Neural progenitor cell (in vitro differentiated cells): ENCODE results near the gene PIH1D2. TPM values are rescaled to one million over a fixed set of nuclear protein-coding genes. Genes with fewer than 3 reads are reported as not detected.
"Not testable (repeated sequence)": the region's sequence is repeated elsewhere in the genome, so short reads cannot be mapped to it uniquely, and the experiment has no call there.

Experiments used
- DNase-seq: peaks from one replicate; pipeline ENCODE4 v3.0.0-alpha.2; 2016; ENCODE audit warnings: low spot score
- H2AFZ ChIP-seq: fragments of 200-600 bp; sonication (generic); replicated peaks from 2 replicates; pipeline ENCODE4 v1.6.1; 2016; ENCODE audit warnings: antibody characterized with exemption
- H3F3A ChIP-seq: fragments of 200-600 bp; sonication (generic); 2 replicates; pipeline ENCODE4 v1.6.1; 2016; ENCODE audit warnings: antibody characterized with exemption, low read depth
- H3K27ac ChIP-seq: fragments of 200-600 bp; sonication (generic); 2 replicates; pipeline ENCODE4 v1.5.1; 2016; ENCODE audit warnings: mild to moderate bottlenecking
- H3K27me3 ChIP-seq: fragments of 200-600 bp; sonication (generic); 2 replicates; pipeline ENCODE4 v1.6.1; 2016; ENCODE audit warnings: mild to moderate bottlenecking, moderate library complexity
- H3K36me3 ChIP-seq: fragments of 200-600 bp; sonication (generic); 2 replicates; pipeline ENCODE4 v1.5.1; 2016
- H3K4me1 ChIP-seq: fragments of 200-600 bp; sonication (generic); 2 replicates; pipeline ENCODE4 v1.6.1; 2016; ENCODE audit warnings: mixed run types
- H3K4me2 ChIP-seq: fragments of 200-600 bp; sonication (generic); 2 replicates; pipeline ENCODE4 v1.6.1; 2016
- H3K4me3 ChIP-seq: fragments of 200-600 bp; sonication (generic); 2 replicates; pipeline ENCODE4 v1.5.1; 2016
- H3K79me2 ChIP-seq: fragments of 200-600 bp; sonication (generic); 2 replicates; pipeline ENCODE4 v1.6.1; 2016; ENCODE audit warnings: low read depth
- H3K9ac ChIP-seq: fragments of 200-600 bp; sonication (generic); 2 replicates; pipeline ENCODE4 v1.6.1; 2016
- H3K9me3 ChIP-seq: fragments of 200-600 bp; sonication (generic); 2 replicates; pipeline ENCODE4 v1.5.1; 2016; ENCODE audit warnings: low read depth
- H4K20me1 ChIP-seq: fragments of 200-600 bp; sonication (generic); 2 replicates; pipeline ENCODE4 v1.6.1; 2016; ENCODE audit warnings: low read depth
- H3K27ac Mint-ChIP-seq: 3 replicates; pipeline ENCODE4 v1.8.0; 2021; ENCODE audit warnings: mixed read lengths
- H3K27me3 Mint-ChIP-seq: 2 replicates; pipeline ENCODE4 v1.8.0; 2022; ENCODE audit warnings: low read depth, mild to moderate bottlenecking, inconsistent platforms, moderate library complexity, mixed read lengths; ENCODE audit not compliant: insufficient read depth
- H3K36me3 Mint-ChIP-seq: 3 replicates; pipeline ENCODE4 v1.8.0; 2021; ENCODE audit warnings: mixed read lengths
- H3K4me1 Mint-ChIP-seq: 3 replicates; pipeline ENCODE4 v1.8.0; 2021; ENCODE audit warnings: mixed read lengths
- H3K4me3 Mint-ChIP-seq: 3 replicates; pipeline ENCODE4 v1.8.0; 2021; ENCODE audit warnings: mild to moderate bottlenecking, moderate library complexity, mixed read lengths
- H3K9me3 Mint-ChIP-seq: 3 replicates; pipeline ENCODE4 v1.8.0; 2020; ENCODE audit warnings: mixed read lengths
- EZH2 ChIP-seq: fragments of 200-600 bp; sonication (generic); IDR thresholded peaks from 2 replicates; pipeline ENCODE4 v1.6.1; 2017; ENCODE audit warnings: antibody characterized with exemption, mild to moderate bottlenecking, moderate library complexity
- EZH2phosphoT487 ChIP-seq: fragments of 200-600 bp; sonication (generic); IDR thresholded peaks from 2 replicates; pipeline ENCODE4 v1.6.1; 2017; ENCODE audit warnings: antibody characterized with exemption
- total RNA-seq: library from RNA; depleted of rRNA; stranded (reverse); fragments of >200 nt; gene quantifications from 2 replicates; pipeline ENCODE4 v1.2.3, GENCODE V29; 2015; ENCODE audit warnings: low replicate concordance
- TF ChIP-seq, protein P1 (sequence below): fragments of 200-600 bp; sonication (generic); IDR thresholded peaks from 2 replicates; pipeline ENCODE4 v1.5.1; 2017; ENCODE audit warnings: antibody characterized with exemption, mild to moderate bottlenecking

The PIH1D2 gene
- total RNA-seq, 1 donor from 2014 or later: 3.5 TPM

DNA sequence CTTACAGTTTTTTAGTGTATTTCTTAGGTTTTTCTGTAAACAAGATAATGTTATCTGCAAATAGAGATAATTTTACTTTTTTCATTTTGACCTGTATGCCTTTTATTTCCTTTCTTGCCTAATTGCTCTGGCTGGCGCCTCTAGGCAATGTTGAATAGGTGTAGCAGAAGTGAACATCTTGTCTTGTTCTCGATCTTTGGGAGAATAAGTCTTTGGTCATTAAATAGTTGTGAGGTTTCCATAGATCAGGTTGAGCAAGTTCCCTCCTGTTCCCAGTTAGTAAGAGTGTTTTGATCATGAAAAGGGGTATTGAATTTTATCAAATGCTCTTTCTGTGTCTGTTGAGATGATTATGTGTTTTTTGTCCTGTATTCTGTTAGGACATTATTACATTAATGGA, 24.0 kb downstream of the PIH1D2 start:
- Histone ChIP-seq H3K79me2 (peaks cover 24% of the 10 kb centered on the region), H3K27ac (no peak overlapping the region), H3K4me2 (no peak overlapping the region), H4K20me1 (no peaks in the 10 kb centered on the region), H2AFZ (no peak overlapping the region), H3K4me3 (no peak overlapping the region), H3F3A (no peaks in the 10 kb centered on the region), H3K9ac (no peak overlapping the region), H3K27me3 (no peaks in the 10 kb centered on the region), H3K9me3 (no peaks in the 10 kb centered on the region), H3K4me1 (no peaks in the 10 kb centered on the region), H3K36me3 (peaks cover 29% of the 10 kb centered on the region)
- no peak for TF ChIP-seq EZH2
- TF ChIP-seq EZH2phosphoT487: no peak
- TF ChIP-seq, protein P1, sequence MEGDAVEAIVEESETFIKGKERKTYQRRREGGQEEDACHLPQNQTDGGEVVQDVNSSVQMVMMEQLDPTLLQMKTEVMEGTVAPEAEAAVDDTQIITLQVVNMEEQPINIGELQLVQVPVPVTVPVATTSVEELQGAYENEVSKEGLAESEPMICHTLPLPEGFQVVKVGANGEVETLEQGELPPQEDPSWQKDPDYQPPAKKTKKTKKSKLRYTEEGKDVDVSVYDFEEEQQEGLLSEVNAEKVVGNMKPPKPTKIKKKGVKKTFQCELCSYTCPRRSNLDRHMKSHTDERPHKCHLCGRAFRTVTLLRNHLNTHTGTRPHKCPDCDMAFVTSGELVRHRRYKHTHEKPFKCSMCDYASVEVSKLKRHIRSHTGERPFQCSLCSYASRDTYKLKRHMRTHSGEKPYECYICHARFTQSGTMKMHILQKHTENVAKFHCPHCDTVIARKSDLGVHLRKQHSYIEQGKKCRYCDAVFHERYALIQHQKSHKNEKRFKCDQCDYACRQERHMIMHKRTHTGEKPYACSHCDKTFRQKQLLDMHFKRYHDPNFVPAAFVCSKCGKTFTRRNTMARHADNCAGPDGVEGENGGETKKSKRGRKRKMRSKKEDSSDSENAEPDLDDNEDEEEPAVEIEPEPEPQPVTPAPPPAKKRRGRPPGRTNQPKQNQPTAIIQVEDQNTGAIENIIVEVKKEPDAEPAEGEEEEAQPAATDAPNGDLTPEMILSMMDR: no peak
- peaks cover 56% of the 10 kb centered on the region for H3K36me3 Mint-ChIP-seq
- H3K4me3 Mint-ChIP-seq: no peak overlapping the region
- H3K27me3 Mint-ChIP-seq: no peaks in the 10 kb centered on the region
- H3K27ac Mint-ChIP-seq: no peak overlapping the region
- peaks cover 7% of the 10 kb centered on the region for H3K9me3 Mint-ChIP-seq
- no peaks in the 10 kb centered on the region for H3K4me1 Mint-ChIP-seq
- no peak for DNase-seq

DNA sequence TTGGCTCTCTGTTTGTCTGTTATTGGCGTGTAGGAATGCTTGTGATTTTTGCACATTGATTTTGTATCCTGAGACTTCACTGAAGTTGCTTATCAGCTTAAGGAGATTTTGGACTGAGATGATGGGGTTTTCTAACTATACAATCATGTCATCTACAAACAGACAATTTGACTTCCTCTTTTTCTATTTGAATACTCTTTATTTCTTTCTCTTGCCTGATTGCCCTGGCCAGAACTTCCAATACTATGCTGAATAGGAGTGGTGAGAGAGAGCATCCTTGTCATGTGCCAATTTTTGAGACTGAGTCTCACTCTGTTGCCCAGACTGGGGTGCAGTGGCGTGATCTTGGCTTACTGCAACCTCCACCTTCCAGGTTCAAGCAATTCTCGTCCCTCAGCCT, 25.6 kb downstream of the PIH1D2 start:
- H3K4me1 Mint-ChIP-seq, H3K27me3 ChIP-seq, H3K27me3 Mint-ChIP-seq, H3K4me2 ChIP-seq, H4K20me1 ChIP-seq, H3K4me3 Mint-ChIP-seq, H3K9me3 Mint-ChIP-seq, H2AFZ ChIP-seq, H3K27ac Mint-ChIP-seq, DNase-seq, H3K4me1 ChIP-seq, H3K9me3 ChIP-seq, H3K9ac ChIP-seq, H3K27ac ChIP-seq, H3K4me3 ChIP-seq, H3F3A ChIP-seq: not testable (repeated sequence)
- peaks cover 49% of the 10 kb centered on the region for H3K36me3 Mint-ChIP-seq
- Histone ChIP-seq H3K79me2 (peaks cover 24% of the 10 kb centered on the region), H3K36me3 (peaks cover 34% of the 10 kb centered on the region)

DNA sequence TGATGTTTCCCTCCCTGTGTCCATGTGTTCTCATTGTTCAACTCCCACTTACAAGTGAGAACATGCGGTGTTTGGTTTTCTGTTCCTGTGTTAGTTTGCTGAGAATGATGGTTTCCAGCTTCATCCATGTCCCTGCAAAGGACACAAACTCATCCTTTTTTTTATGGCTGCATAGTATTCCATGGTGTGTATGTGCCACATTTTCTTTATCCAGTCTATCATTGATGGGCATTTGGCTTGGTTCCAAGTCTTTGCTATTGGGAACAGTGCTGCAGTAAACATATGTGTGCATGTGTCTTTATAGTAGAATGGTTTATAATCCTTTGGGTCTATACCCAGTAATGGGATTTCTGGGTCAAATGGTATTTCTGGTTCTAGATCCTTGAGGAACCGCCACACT, 27.2 kb downstream of the PIH1D2 start:
- H3K36me3 ChIP-seq: peaks cover 33% of the 10 kb centered on the region
- not testable (repeated sequence) for H3K9me3 ChIP-seq, H3K4me1 Mint-ChIP-seq, H3K27me3 ChIP-seq, H3K9ac ChIP-seq, H3K4me1 ChIP-seq, H3K9me3 Mint-ChIP-seq, DNase-seq, H2AFZ ChIP-seq, H3K27ac Mint-ChIP-seq, H3K27ac ChIP-seq, H3F3A ChIP-seq, H3K4me3 Mint-ChIP-seq, H3K4me2 ChIP-seq, H4K20me1 ChIP-seq, H3K27me3 Mint-ChIP-seq, H3K4me3 ChIP-seq
- peaks cover 24% of the 10 kb centered on the region for H3K79me2 ChIP-seq
- H3K36me3 Mint-ChIP-seq: peaks cover 42% of the 10 kb centered on the region

DNA sequence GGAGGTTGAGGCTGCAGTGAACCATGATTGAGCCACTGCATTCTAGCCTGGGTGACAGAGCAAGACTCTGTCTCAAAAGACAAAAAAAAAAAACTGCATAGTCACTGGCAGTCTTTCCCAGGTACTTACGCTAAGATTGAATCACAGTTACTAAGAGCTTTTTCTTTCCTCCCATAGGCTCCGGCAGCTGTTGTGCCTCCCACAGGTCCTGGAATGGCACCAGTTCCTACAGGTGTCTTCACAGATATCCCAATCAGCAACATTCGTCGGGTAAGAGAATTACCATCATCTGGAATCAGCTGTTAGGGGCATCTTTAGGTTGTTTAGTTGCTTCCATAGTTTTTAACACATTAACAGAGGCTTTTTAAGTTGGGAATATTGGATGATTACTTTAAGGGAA, 28.9 kb downstream of the PIH1D2 start:
- no peaks in the 10 kb centered on the region for H3K9me3 ChIP-seq
- Mint-ChIP-seq H3K4me1 (no peaks in the 10 kb centered on the region), H3K27me3 (no peaks in the 10 kb centered on the region), H3K4me3 (no peak overlapping the region), H3K27ac (no peak overlapping the region), H3K9me3 (peaks cover 7% of the 10 kb centered on the region), H3K36me3 (peaks cover 41% of the 10 kb centered on the region)
- H3K27ac ChIP-seq: no peak overlapping the region
- no peak overlapping the region for H3K4me2 ChIP-seq
- TF ChIP-seq EZH2phosphoT487: no peak
- TF ChIP-seq EZH2: no peak
- TF ChIP-seq, protein P1: no peak
- H3K27me3 ChIP-seq: no peaks in the 10 kb centered on the region
- DNase-seq: no peak
- H2AFZ ChIP-seq: no peak overlapping the region
- no peak overlapping the region for H3K9ac ChIP-seq
- H3K36me3 ChIP-seq: peaks cover 32% of the 10 kb centered on the region
- peaks cover 31% of the 10 kb centered on the region for H3K79me2 ChIP-seq
- H3K4me1 ChIP-seq: no peaks in the 10 kb centered on the region
- no peak overlapping the region for H3K4me3 ChIP-seq
- peaks cover 13% of the 10 kb centered on the region for H4K20me1 ChIP-seq
- no peaks in the 10 kb centered on the region for H3F3A ChIP-seq
